GM23248 (cell line): Measurements from ENCODE around the gene SEMA6D.

Experiments used
- EZH2 ChIP-seq: fragments of 200-600 bp; sonication (generic); IDR thresholded peaks from 2 replicates; pipeline ENCODE4 v1.6.1; 2018; ENCODE audit warnings: antibody characterized with exemption, mild to moderate bottlenecking; ENCODE audit not compliant: insufficient read depth, poor library complexity, severe bottlenecking
- EZH2phosphoT487 ChIP-seq: fragments of 200-600 bp; sonication (generic); IDR thresholded peaks from 2 replicates; pipeline ENCODE4 v1.6.1; 2018; ENCODE audit warnings: antibody characterized with exemption, moderate library complexity, mild to moderate bottlenecking, low read depth; ENCODE audit not compliant: insufficient read depth

DNA sequence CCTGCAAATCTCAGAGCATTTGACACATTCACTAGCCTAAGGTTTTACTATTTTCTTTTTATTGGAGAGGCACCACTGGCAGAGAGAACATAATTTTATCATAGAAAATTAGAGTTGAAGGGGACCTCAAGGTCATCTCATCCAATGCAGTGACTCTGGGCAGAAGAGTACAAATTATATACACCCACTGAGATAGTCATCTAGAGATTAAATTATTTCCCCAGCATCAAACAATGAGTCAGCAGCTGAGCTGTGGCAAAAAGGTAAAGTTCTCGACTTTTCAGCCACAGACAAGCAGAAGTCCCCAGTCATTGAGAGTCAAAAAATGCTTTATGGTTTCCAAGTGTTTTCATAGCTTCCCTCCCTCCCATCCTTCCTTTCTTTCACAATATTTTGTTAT, 39.3 kb upstream of the SEMA6D start:
- TF ChIP-seq EZH2, result no peak
- no peak for TF ChIP-seq EZH2phosphoT487
